NCI-H146 (cell line): Measurements from ENCODE around the gene CFAP58.
A peak's percentile ranks its signal among the peaks of the same experiment; 100 is the strongest.

Experiments used
- DNase-seq: peaks from one replicate; lab custom pipeline; 2025; lab: John Stamatoyannopoulos, UW

Gene CFAP58

GRCh38 chr10:104321725-104322415 lies 31.8 kb upstream of the CFAP58 start:
- no peak for DNase-seq

- DNase-seq: peak; percentile 9
Measured at GRCh38 chr10:104322416-104322782, 31.2 kb upstream of the CFAP58 start.

GRCh38 chr10:104323085-104323484 lies 30.5 kb upstream of the CFAP58 start:
- no peak for DNase-seq

- no peak for DNase-seq
Measured at GRCh38 chr10:104323760-104324201, 29.9 kb upstream of the CFAP58 start.

- no peak for DNase-seq
Measured at GRCh38 chr10:104324221-104324686, 29.4 kb upstream of the CFAP58 start.

GRCh38 chr10:104324931-104325330 lies 28.7 kb upstream of the CFAP58 start:
- no peak for DNase-seq

- DNase-seq: no peak
Measured at GRCh38 chr10:104325436-104326435, 27.9 kb upstream of the CFAP58 start.

- DNase-seq: no peak
Measured at GRCh38 chr10:104326991-104327610, 26.5 kb upstream of the CFAP58 start.

- DNase-seq: peak; percentile 45
Measured at GRCh38 chr10:104327745-104328645, 25.6 kb upstream of the CFAP58 start.

- DNase-seq: no peak
Measured at GRCh38 chr10:104328646-104328895, 25.1 kb upstream of the CFAP58 start.

GRCh38 chr10:104328896-104329710 lies 24.5 kb upstream of the CFAP58 start:
- DNase-seq: peak; percentile 75

GRCh38 chr10:104329735-104330134 lies 23.9 kb upstream of the CFAP58 start:
- DNase-seq: no peak

GRCh38 chr10:104330168-104331110 lies 23.2 kb upstream of the CFAP58 start:
- DNase-seq: no peak

- peak; percentile 94 for DNase-seq
Measured at GRCh38 chr10:104331208-104331838, 22.3 kb upstream of the CFAP58 start.

- DNase-seq: peak; percentile 8
Measured at GRCh38 chr10:104332243-104333031, 21.2 kb upstream of the CFAP58 start.

GRCh38 chr10:104333032-104333727 lies 20.5 kb upstream of the CFAP58 start:
- no peak for DNase-seq

- no peak for DNase-seq
Measured at GRCh38 chr10:104333728-104334373, 19.8 kb upstream of the CFAP58 start.
